ENCODE measurements around the gene SDC4.

The SDC4 gene

GRCh38 chr20:45347936-45348778, at the start of gene SDC4:
Gene SDC4 (minus strand): TSS chr20:45348424. CDS start chr20:45348384, 40 bp downstream.
- DNase-seq, result peak; percentile 50

GRCh38 chr20:45395114-45395415, 46.8 kb upstream of the SDC4 start:
- DNase-seq, result no peak

GRCh38 chr20:45394221-45395113, 46.2 kb upstream of the SDC4 start:
- no peak for DNase-seq

GRCh38 chr20:45392733-45393132, 44.5 kb upstream of the SDC4 start:
- no peak for DNase-seq

GRCh38 chr20:45391559-45391958, 43.3 kb upstream of the SDC4 start:
- no peak for DNase-seq

- no peak for DNase-seq
These were observed 42.7 kb upstream of the SDC4 start for GRCh38 chr20:45390931-45391330.

- DNase-seq, result no peak
These were observed 39.0 kb upstream of the SDC4 start for GRCh38 chr20:45387274-45387673.

GRCh38 chr20:45378191-45378590, 30.0 kb upstream of the SDC4 start, which contains the start of gene TP53TG5:
Gene TP53TG5 (minus strand): TSS chr20:45378325. CDS start chr20:45378236, 89 bp downstream.
- DNase-seq, result no peak

GRCh38 chr20:45377269-45377668, 29.0 kb upstream of the SDC4 start:
- no peak for DNase-seq

- no peak for DNase-seq
These were observed 26.7 kb upstream of the SDC4 start for GRCh38 chr20:45374966-45375365.

GRCh38 chr20:45374101-45374467, 25.9 kb upstream of the SDC4 start:
- no peak for DNase-seq

- peak; percentile 83 for DNase-seq
These were observed 25.3 kb upstream of the SDC4 start for GRCh38 chr20:45373353-45374100.

GRCh38 chr20:45372646-45373352, 24.6 kb upstream of the SDC4 start:
- DNase-seq, result no peak

- no peak for DNase-seq
These were observed 24.0 kb upstream of the SDC4 start for GRCh38 chr20:45372241-45372640.

GRCh38 chr20:45370571-45371160, 22.4 kb upstream of the SDC4 start:
- no peak for DNase-seq

- no peak for DNase-seq
These were observed 20.2 kb upstream of the SDC4 start for GRCh38 chr20:45368221-45368980.

GRCh38 chr20:45367126-45367525, 18.9 kb upstream of the SDC4 start:
- no peak for DNase-seq

- DNase-seq, result no peak
These were observed 18.4 kb upstream of the SDC4 start for GRCh38 chr20:45366631-45367030.

- no peak for DNase-seq
These were observed 18.0 kb upstream of the SDC4 start for GRCh38 chr20:45366192-45366591.

- no peak for DNase-seq
These were observed 17.3 kb upstream of the SDC4 start for GRCh38 chr20:45365444-45365970.

All from activated CD4-positive, alpha-beta T cell treated with anti-CD3 and anti-CD28 coated beads for 1 hour (primary cell).